ENCODE measurements around the gene EFHC1.

EFHC1 gene

DNA sequence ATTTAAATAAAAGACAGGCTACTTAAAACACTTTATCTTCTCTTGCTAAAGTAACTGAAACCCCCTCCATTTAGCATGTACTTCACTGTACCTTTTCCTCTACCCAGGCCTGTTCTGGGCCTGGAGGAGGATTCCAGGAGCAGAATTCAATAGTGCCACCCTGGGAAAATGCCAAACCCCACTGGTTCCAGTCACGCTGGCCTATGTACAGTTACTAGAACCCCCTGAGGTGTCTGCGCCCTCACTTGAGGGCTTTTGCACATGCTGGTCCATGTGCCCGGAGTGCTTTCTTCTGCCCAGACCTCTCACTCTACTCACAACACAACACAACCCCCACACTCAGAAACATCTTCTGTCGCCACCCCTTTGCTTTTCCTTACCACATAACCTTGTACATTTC, 111.3 kb downstream of the EFHC1 start:
- H3K4me1 ChIP-seq: no peaks in the 10 kb centered on the region
- no peaks in the 10 kb centered on the region for H3K27me3 ChIP-seq
- H3K36me3 ChIP-seq: no peaks in the 10 kb centered on the region; the same call in none of the 2 replicates
- H3K9me3 ChIP-seq: no peaks in the 10 kb centered on the region
- DNase-seq: no peak
- H3K4me3 ChIP-seq (ENCODE audit: low read depth, low read length): no peak overlapping the region
- TF ChIP-seq, protein P1, sequence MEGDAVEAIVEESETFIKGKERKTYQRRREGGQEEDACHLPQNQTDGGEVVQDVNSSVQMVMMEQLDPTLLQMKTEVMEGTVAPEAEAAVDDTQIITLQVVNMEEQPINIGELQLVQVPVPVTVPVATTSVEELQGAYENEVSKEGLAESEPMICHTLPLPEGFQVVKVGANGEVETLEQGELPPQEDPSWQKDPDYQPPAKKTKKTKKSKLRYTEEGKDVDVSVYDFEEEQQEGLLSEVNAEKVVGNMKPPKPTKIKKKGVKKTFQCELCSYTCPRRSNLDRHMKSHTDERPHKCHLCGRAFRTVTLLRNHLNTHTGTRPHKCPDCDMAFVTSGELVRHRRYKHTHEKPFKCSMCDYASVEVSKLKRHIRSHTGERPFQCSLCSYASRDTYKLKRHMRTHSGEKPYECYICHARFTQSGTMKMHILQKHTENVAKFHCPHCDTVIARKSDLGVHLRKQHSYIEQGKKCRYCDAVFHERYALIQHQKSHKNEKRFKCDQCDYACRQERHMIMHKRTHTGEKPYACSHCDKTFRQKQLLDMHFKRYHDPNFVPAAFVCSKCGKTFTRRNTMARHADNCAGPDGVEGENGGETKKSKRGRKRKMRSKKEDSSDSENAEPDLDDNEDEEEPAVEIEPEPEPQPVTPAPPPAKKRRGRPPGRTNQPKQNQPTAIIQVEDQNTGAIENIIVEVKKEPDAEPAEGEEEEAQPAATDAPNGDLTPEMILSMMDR (IDR thresholded peaks at IDR 0.05; ENCODE audit: low read depth, low read length): no peak

DNA sequence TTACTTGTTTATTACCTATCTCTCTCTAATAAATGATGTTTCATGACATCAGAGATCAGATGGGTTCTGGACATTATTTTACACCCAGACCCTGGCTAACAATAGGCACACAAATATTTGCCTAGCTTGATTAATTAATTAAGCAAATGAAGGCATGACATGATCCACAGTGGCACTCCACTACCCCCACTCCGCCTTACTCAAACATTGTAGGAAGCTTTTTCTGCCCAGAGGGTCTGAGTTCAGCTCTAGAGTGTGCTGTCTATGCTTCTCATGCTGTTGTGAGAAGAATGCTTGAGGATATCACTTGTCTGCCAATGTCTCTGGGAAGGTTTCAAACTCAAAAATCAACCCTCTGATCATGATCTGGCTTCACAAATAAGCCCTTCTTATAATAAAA, 111.7 kb downstream of the EFHC1 start:
- no peak for DNase-seq
- no peaks in the 10 kb centered on the region for H3K4me1 ChIP-seq
- no peaks in the 10 kb centered on the region for H3K27me3 ChIP-seq
- H3K4me3 ChIP-seq (ENCODE audit: low read depth, low read length): no peak overlapping the region
- H3K36me3 ChIP-seq: no peaks in the 10 kb centered on the region; the same call in none of the 2 replicates
- TF ChIP-seq, protein P1 (IDR thresholded peaks at IDR 0.05; ENCODE audit: low read depth, low read length): no peak
- H3K9me3 ChIP-seq: no peaks in the 10 kb centered on the region

DNA sequence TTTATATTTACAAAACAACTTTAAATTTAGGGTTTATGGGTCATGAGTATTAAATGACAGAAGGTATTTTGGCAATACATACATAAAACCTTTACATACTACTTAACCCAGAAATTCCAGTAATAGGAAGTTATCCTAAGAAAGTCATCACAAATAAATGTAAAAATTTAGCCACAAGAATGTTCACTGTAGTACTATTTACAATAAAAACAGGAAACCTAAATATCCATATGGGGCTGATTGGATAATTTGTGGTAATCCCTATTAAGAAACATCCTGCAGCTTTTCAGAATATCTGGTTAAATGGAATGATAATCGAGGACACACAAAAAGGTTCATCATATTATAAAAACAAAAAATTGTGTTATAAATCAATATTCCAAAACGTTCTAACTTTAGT, 112.3 kb downstream of the EFHC1 start:
- Histone ChIP-seq H3K4me1 (no peaks in the 10 kb centered on the region), H3K36me3 (no peaks in the 10 kb centered on the region; the same call in none of the 2 replicates), H3K27me3 (no peaks in the 10 kb centered on the region), H3K4me3 (ENCODE audit: low read depth, low read length) (no peak overlapping the region), H3K9me3 (no peaks in the 10 kb centered on the region)
- TF ChIP-seq, protein P1 (IDR thresholded peaks at IDR 0.05; ENCODE audit: low read depth, low read length): no peak
- no peak for DNase-seq

DNA sequence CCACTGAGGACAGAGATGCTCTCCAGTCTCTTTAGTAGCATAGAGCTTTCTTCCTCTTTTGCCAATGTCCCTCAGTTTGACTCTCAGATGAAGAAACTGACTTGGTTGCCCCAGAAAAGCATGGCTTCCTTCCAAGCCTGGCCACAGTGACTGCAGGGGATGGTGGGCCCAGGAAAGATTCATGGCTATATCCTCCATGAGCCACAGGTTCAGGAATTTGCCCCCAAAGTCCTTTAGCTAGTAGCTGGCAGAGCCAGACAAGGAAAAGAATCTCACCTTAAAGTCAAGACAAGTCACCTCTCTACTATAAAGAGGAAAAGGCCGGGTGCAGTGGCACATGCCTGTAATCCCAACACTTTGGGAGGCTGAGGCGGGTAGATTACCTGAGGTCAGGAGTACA, 113.3 kb downstream of the EFHC1 start:
- no peaks in the 10 kb centered on the region for H3K27me3 ChIP-seq
- no peaks in the 10 kb centered on the region for H3K9me3 ChIP-seq
- no peak overlapping the region for H3K4me3 ChIP-seq (ENCODE audit: low read depth, low read length)
- no peak for DNase-seq
- H3K4me1 ChIP-seq: no peaks in the 10 kb centered on the region
- TF ChIP-seq, protein P1 (IDR thresholded peaks at IDR 0.05; ENCODE audit: low read depth, low read length): no peak
- H3K36me3 ChIP-seq: no peaks in the 10 kb centered on the region; the same call in none of the 2 replicates

DNA sequence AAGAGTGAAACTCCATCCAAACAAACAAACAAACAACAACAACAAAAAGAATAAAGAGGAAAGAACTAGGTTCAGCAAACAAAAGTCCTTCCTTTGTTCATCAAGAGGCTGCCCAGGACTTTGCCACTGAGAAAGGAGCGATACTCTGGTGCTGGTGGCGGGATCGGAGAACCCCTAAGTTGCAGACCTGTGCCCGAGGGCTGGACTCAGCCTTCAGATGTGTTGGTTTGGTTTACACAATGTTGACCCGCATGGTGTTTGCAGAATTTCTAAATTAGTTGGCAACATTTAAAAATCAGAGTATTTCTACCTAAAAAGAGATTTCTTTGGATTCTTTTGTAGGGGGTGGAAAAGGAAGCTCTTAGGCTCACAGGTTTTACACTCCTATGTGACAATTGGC, 114.2 kb downstream of the EFHC1 start:
- no peaks in the 10 kb centered on the region for H3K27me3 ChIP-seq
- no peaks in the 10 kb centered on the region; the same call in none of the 2 replicates for H3K36me3 ChIP-seq
- TF ChIP-seq, protein P1 (IDR thresholded peaks at IDR 0.05; ENCODE audit: low read depth, low read length): no peak
- DNase-seq: no peak
- no peaks in the 10 kb centered on the region for H3K4me1 ChIP-seq
- no peaks in the 10 kb centered on the region for H3K9me3 ChIP-seq
- no peak overlapping the region for H3K4me3 ChIP-seq (ENCODE audit: low read depth, low read length)

DNA sequence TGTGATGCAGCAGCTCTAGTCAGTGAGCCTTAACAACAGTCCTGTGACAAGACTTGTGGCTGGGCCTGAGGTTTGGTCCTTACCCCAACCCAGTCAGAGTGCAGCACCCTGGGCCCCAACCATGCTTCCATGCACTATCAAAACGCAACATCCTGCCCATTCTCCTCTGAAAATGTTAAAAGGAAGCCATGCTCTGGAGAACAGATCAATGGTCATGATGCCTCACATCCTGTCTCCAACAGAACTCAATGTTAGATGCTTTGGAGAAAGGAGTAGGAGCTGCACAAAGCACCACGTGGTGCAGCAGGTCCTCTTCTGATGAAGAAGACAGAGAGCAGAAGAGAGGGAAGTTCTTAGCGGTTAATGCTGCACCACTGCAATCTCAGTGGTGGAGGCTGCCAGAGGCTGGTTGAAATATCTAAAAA, 114.8 kb downstream of the EFHC1 start:
- H3K4me1 ChIP-seq: no peaks in the 10 kb centered on the region

More for the DNA sequence above, 114.8 kb downstream of the EFHC1 start:
- H3K9me3 ChIP-seq: no peaks in the 10 kb centered on the region
- DNase-seq: no peak
- no peaks in the 10 kb centered on the region; the same call in none of the 2 replicates for H3K36me3 ChIP-seq
- no peak overlapping the region for H3K4me3 ChIP-seq (ENCODE audit: low read depth, low read length)
- H3K27me3 ChIP-seq: no peaks in the 10 kb centered on the region
- TF ChIP-seq, protein P1 (IDR thresholded peaks at IDR 0.05; ENCODE audit: low read depth, low read length): no peak

Data from BE2C (cell line).